Fibroblast of peridontal ligament (primary cell): ENCODE measurements around the gene DACH2.

ENCODE experiments used
- DNase-seq: peaks from one replicate; pipeline ENCODE4 v3.0.0-alpha.2; 2010; ENCODE audit errors: extremely low read depth

Gene DACH2

DNA sequence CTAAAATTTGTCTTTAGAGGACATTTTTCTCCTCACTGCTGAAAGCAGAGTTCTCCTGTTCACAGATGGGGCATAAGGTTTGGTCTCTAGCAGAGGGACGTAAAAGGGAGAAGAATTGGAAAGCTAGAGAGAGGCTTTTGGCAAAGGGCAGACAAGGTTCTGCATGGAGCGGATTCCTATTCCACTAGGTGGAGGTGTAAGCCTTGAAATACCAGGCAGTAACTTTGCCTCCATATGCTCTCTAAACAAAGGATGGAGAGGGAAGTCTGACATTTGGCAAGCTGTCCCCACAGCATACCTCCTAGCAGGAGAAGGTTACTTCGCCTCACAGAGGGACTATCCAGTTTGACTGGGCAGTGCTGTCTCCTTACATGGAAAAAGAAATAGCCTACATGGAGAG, 174.7 kb downstream of the DACH2 start:
- no peak for DNase-seq

DNA sequence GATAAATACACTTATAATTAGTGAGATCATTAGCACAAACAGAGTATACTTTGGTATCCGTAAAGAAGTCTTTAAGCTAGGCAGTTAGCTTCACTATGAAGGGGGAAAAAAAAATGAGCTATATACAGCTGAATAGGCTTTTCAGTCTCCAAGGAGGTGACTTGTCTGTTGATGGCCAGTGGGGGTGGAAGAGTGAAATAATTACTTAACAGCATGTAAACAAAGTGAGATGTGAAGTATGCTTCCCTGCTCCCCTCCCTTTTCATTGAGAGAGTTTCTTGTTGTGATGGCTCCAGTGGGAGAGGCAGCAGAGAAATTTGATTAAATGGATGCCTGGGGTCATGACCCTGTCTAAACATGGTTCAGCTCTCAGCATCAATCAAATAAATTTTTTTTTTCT, 180.9 kb downstream of the DACH2 start:
- no peak for DNase-seq

DNA sequence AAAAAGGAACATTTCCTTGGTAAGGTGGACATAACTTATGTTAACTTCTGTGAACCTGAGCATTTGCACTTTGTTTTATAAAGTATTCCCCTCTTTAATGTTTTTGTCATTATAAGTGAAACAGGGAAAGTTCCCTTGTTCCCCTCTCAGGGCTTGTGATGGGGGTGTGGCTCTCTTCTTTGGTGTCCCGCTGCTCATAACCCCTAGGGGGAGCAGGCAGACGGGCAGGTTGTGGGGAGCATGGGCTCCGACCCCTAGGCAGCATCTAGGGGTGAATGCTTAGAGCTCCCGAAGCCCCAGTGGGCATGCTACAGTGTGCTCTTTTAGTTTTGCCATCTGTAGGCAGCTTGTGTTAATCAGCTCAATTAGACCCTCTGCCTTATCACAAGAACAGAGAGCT, 200.4 kb downstream of the DACH2 start:
- DNase-seq: no peak

DNA sequence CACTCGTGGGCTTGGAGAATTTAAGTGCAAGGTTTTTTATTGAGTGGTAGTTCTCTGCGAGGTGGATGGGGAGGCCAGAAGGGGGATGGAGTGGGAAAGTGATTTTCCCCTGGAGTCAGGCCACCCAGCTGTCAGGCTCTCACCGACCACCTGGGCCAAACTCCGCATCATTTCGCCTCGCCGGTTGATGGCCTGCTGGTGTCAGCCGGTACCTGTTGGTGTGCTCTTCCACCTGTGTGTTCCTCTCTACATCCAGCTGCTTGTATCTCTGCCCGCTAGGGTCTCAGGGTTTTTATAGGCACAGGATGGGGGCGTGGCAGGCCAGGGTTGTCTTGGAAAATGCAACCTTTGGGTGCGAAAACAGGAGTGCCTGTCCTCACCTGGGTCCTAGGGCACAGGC, 200.9 kb downstream of the DACH2 start:
- DNase-seq: no peak

DNA sequence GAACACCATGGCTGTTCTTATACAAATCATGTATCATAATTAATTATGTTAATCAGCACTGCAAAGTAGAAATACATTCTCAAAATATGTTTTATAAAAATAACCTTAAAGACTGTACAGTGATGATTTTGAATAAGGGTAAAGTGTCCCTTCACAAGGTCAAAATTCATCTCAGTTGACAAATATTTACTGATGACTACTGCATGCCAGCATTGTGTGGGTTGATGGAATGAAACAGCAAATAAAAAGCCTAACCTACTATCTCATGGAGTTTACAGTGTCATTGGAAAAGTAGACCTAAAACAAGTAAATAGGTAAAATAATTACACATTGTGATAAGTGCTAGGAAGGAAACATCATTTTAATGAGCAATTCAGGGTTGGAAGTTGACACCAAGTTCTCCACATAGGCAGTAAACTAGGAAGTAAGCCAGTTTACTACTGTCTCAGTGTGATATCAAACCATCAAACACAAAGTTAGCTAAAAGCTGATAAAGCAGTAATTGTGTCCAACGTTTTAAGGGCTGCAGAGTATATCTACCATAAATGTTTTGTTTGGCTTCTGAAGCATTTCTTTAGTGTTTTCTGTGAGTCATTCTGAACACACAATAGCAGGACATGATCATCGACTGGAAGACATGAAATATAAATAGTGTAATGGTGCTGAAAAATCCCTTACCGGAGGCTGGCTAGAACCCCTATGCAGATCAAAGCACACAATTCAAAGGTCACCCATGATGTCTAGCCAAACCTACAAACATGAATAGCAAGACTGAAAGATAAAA, 221.8 kb downstream of the DACH2 start:
- no peak for DNase-seq

DNA sequence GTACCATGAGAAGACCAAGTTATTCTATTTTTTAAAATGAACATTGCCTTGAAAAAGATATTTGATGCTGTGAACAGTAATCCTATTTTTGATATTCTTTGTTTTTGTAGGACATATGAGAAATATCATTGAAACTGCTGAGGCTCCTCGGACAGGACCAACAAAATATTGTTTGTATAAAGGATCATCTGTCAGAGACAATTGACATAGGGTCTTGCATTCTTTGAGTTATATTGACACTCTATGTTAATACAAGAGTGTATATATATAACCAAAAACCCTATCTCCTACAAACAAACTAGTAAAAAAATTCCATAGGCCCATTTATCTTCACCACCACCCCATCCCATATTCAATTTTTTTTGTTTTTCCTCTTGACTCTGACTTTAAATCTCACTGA, 222.7 kb downstream of the DACH2 start:
- DNase-seq: no peak

DNA sequence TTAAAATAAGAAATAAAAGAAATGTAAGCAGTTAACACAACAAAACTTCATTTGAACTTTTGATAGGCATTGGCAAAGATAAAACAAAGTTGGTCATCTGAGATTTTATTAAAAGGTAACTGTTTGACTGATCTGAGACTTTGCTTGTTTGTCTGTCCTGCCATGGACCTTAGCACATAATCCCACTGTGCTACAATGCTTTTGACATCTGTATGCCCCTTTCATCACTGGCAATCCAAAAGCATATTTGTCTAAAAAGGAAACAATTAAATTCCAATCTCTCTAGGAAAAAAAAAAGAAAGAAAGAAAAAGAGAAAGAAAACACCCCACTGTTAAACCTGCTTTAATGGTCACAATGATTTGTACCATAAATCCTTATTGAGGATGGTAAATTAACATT, 231.0 kb downstream of the DACH2 start:
- DNase-seq: no peak

DNA sequence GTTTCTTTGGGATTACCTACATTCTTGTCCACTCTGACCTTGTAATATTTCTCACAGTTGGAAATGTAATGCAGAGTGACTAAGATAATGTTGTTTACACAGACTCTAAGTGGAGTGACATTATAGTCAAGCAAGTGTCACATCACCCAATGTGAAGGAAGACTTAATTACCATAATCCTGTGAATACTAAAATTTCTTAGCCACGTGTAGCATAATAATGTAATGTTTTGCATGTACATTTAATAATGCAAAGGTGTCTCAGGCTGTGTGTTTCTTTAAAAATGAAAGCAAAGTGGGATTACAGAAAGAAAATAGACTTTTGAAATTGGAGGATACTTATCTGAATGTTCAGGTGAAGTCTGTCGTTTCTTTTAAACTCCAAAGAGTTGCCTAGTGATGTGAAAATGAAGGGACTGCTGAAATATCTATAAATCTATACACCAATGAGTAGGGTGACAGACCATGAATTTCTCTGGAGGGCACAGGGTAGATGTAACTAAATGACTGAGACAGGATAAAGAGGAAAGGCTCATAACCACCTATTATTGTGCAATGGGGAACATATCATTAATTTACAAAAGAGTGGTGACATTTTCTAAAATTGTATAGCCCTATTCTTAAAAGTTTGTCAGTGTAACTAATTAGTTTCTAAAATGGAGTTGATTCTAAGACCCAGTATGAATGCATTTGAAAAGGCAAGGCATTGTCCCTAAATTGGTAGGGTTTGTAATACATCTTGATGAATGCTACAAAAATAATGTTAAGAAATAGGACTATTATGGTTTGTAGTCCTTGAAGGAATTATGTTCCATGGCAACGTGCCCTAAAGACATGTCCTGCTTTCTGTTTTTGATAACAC, 235.7 kb downstream of the DACH2 start:
- DNase-seq: no peak

DNA sequence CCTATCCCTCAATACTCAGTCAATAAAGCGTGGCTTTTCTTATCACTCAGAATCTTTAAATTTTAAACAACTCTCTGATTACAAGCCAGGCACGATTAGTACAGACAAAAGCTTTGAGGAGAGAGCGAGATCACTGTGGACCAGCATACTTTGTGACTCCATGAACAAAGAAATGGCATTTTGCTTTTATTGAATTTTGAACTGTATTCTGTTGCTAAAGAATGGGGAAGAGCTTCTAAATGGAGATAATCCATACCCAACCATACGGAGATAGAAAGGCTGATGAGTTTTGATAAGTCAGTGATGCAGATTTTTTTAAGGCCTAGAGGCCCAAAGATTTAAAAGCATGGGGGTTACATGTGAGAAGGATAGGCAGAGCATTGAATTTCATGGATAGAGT, 259.1 kb downstream of the DACH2 start:
- DNase-seq: no peak

DNA sequence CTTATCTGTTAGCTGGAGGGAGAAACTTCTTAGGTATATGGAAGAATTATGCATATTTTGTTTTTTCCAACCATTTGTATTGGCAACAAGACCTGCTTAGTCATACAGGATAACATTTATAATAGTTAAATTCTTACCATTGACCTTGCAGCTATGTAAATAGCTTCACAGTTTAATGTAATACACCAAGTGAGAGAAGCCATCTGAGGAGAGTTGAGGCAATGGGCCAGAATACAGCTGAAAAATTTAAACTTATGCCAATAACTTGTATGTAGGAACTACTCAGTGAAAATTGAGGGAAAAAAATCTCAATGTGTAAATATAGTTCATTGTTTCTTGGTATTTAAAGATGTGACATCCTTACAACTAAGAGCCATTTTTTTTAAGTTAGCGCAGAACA, 273.5 kb downstream of the DACH2 start:
- no peak for DNase-seq

DNA sequence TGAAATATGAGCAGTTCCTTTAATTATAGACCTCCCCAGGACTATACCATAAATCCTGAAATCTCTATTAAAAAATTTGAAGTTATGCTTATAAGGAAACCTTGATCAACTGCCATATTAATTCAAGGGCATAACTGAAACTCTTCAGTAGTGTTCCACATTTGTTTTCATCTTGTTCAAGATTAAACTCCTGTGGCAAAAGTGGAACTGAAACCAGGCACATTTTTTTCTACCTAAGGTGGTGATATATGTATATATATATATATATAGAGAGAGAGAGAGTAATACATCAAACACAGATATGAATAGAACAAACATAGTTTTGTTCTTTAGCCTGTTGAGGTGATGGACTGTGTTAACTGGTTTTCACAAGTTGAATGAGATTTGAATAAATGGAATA, 287.9 kb downstream of the DACH2 start:
- no peak for DNase-seq

DNA sequence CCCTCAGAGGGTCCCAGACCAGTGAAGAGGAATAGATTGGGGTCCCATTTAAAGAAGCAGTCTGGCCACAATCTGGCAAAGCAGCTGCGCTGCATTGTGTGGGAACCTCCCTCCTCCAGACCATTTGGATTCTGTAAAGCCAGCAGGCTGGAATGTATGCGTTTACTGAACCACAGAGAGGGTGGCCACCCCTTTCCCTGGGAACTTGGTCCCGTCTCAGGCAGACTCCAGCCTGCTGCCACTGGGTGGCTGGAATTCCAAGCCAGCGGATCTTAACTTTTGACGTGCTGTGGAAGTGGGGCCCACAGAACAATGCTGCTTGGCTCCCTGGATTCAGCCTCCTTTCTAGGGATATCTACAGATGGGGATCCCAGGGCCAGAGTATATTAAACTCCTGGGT, 307.2 kb downstream of the DACH2 start:
- no peak for DNase-seq

DNA sequence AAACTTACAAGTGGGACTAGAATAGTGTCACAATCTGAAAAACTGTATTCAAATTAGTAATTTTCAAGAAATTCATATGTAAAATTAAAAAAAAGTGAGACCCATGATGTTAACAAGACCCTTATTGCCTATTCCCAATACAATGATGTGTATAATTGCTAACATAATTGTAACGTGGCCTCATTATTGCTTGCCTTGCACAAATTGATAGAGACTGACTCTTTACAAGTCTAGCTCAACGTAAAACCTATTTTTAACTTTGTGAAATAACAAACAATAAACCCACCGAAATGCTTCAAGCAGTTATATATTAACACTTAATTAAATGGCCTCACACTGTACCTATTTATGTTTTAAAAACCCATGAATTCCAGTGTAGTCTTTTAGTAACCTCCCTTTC, 312.5 kb downstream of the DACH2 start:
- DNase-seq: no peak

DNA sequence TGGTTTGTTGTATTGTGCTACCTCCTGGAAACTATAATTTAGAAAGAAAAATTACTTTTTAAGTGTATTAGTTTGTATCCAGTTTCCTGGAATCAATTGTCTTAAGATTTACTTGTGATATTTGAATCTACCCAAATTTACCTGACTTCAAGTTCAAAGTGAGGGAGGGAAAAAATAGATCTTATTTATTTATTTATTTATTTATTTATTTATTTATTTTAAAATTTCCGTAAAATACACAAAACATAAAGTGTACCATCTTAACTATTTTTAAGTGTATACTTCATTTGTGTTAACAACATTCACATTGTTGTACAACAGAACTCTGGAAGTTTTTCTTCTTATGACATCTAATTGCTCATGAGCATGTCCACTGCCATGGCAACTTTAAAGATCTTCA, 356.0 kb downstream of the DACH2 start:
- DNase-seq: no peak

DNA sequence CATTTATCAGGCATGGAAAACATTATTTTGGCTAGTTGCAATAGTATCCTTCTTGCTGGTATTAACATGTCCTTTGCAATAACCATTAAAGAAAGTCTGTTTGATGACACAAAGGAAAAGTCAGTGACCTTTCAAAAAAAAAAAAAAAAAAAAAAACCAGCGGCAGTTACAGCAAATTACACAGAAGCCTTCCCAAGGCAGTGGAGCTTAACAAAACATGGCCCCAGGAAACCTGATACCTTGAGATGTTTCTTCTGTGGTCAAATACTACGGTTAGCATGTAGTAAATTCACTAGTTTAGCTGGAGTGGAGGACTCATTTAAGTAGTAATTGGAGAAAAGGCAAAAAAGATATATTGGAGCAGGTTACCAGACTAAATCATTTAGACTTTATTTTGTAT, 359.1 kb downstream of the DACH2 start:
- DNase-seq: no peak

DNA sequence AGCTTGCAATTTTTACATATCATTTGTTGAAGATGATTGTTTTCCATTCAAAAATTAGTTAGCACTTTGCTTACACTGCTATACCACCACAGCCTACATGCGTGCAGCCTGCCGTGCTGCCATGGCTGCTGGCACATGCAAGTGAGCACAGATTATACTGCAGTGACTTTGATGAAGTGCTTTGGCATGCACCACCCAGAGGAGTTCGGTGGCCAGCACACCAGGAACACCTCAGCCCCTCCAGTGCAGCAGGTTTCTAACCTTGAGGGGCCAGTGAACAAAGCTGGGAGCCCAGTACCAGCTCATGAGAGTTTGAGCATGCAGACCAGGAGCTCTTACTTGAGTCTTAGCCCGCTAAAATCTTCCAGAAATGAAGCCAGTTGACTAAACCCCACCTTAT, 431.5 kb downstream of the DACH2 start:
- no peak for DNase-seq

DNA sequence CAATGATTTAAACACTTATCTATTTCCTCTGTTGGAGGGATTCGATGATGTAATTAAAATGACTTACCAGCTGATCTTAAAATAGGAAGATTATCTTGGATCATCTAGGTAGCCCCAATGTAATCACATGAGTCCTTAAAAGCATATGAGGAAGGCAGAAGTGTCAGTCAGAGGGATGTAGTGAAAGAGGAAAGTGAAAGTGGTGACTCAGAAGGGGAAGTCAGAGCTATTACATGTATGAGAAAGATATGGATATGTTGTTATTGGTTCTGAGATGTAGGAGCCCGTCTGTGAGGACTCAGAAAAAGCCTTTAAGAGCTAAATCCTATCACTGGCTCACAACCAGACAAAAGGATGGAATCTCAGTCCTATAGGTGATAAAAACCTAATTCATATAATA, 456.4 kb downstream of the DACH2 start:
- DNase-seq: no peak

DNA sequence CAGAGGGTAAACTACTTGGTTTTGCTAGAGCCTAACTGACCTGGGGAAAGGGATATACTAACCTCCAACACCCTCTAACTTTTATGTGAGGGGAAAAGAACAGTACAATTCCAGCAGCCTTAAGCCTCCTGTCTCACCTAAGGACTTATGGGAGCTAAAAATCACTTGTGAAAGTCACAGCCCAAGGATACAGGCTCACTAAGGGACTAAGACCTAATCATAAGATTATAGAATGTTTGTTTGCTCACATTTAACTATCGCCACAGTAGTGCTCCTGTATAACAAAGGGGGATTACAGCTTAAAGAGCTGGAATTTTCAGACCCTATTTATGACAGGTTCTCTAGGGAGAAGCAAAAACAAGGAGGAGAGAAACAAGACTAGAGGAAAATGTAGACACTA, 548.7 kb downstream of the DACH2 start:
- no peak for DNase-seq

DNA sequence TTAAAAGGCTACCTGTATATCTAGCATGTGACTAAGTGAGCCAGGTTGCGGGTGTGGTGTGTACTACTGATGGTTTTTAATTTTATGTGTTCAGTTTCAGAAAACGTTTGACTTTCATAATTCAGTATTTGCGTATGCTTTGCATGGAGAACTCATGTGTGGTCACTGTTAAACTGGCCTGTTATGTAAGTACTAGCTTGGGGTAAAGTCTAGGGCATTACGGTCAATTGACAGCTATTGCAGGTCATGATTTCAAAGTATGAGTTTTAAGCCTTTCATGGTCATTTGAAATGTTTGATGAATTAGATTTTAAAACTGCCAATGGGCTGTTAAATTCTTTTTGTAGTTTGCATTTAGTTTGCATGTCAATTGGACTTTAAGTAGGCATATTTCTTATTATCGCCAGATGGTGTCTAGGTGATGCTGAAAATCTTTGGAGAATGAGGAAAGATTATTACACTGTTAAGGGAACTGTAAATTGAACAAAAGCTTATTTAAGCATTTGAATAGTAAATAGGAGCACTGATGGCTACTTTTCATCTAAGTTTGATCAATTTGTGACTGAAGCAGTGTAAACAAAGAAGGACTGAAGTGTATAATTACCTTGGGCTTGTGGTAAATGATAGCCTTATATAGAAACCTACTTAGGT, 563.4 kb downstream of the DACH2 start:
- DNase-seq: no peak

DNA sequence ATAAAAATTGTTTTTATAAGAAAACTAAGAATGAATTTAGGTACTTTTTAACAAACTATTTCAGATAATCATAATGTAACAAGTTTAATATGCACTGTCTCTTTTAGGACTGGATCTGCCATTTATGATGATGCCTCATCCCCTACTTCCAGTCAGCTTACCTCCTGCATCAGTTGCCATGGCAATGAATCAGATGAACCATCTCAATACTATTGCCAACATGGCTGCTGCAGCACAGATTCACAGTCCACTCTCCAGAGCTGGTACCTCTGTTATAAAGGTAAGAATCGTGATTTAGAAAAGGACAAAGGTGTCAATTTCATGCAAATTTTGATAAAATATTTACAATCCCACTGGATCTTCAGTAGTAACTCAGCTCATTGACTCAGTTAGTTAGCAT, 566.2 kb downstream of the DACH2 start:
- DNase-seq: no peak

DNA sequence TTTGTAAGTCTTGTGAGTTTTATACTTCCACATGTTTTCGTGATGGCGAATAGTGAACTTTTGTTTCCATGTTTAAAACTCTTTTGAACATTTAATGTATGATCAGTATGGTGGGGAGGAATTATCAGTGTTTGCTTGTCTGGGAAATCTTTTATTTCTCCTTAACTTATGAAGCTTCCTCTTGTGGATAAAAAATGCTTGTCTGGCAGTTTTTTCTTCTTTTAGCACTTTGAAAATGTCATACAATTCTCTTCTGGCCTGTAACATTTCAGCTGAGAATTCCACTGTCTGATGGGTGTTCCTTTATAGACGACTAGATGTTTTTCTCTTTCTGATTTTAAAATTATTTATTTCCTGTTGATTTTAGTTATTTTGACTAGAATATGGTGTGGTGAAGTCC, 576.0 kb downstream of the DACH2 start:
- no peak for DNase-seq

DNA sequence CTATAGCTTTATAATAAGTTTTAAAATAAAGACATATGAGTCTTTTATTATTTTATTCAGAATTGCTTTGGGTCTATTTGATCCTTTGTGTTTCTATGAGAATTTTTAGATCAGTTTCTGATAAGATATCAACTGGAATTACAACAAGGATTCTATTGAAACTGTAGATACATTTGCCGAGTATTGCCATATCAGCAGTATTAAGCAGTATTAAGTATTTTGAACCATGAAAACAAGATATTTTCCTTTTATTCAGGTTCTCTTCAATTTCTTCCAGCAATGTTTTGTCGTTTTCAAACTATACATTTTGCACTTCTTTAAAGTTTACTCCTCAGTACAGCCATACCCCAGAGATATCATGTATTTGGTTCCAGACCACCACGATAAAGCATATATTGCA, 598.8 kb downstream of the DACH2 start:
- DNase-seq: no peak

DNA sequence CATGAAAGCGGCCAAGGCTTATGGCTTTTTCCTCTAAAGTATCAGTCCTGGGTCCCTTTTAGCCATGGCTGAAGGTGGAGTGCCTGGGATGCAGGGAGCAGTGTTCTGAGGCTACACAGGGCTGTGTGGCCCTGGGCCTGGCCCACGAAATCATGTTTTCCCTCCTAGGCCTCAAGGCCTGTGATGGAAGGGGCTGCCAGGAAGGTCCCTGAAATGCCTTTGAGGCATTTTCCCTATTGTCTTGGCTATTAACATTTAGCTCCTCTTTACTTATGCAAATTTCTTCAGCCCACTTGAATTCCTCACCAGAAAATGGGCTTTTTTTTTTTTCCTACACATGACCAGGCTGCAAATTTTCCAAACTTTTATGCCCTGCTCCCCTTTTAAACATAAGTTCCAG, 657.0 kb downstream of the DACH2 start:
- DNase-seq: no peak
